A549 (cell line): Measurements from ENCODE around the gene MEGF6.

Source experiments
- BCL3 ChIP-seq: fragments of >200 bp; sonication (Bioruptor Twin); formaldehyde crosslinking; IDR thresholded peaks from 3 replicates; pipeline ENCODE4 v1.6.1; 2016
- CEBPB ChIP-seq, 2 experiments: fragments of >200 bp in 1 of 2; sonication (Bioruptor Twin) in 1 of 2; formaldehyde crosslinking in 1 of 2; IDR thresholded peaks; 2 replicates each; pipeline ENCODE4 v1.6.1; 2012 to 2016
- CHD2 ChIP-seq: fragments of 150-350 bp; IDR thresholded peaks from 2 replicates; pipeline ENCODE4 v1.6.1; 2014; ENCODE audit warnings: low read length; ENCODE audit not compliant: partially characterized antibody
- CTCF ChIP-seq: fragments of >200 bp; sonication (Bioruptor Twin); formaldehyde crosslinking; IDR thresholded peaks from 3 replicates; pipeline ENCODE4 v1.5.1; 2016
- JUNB ChIP-seq: fragments of >200 bp; sonication (Bioruptor Twin); formaldehyde crosslinking; IDR thresholded peaks from 2 replicates; pipeline ENCODE4 v1.6.1; 2016
- KDM5A ChIP-seq: fragments of 200-600 bp; sonication (generic); IDR thresholded peaks from 2 replicates; pipeline ENCODE4 v1.6.1; 2016; ENCODE audit warnings: antibody characterized with exemption, mild to moderate bottlenecking
- MYC ChIP-seq: IDR thresholded peaks from 2 replicates; pipeline ENCODE4 v1.6.1; 2012; ENCODE audit warnings: mild to moderate bottlenecking, inconsistent platforms, low read length, improper control_type of control experiment, borderline replicate concordance
- POLR2A ChIP-seq: IDR thresholded peaks from 2 replicates; pipeline ENCODE4 v1.6.1; 2012; ENCODE audit warnings: mild to moderate bottlenecking, low read length
- RCOR1 ChIP-seq: fragments of 150-350 bp; IDR thresholded peaks from 2 replicates; pipeline ENCODE4 v1.6.1; 2014; ENCODE audit warnings: antibody characterized with exemption, low read length, low read depth
- REST ChIP-seq: fragments of 200-600 bp; sonication (generic); IDR thresholded peaks from 2 replicates; pipeline ENCODE4 v1.6.1; 2016; ENCODE audit warnings: antibody characterized with exemption, mild to moderate bottlenecking, moderate library complexity

- TF ChIP-seq CTCF, result no peak
- TF ChIP-seq MYC, result no peak
- no peak for TF ChIP-seq JUNB
- TF ChIP-seq CEBPB (IDR thresholded peaks at IDR 0.05), result no peak
- no peak for TF ChIP-seq POLR2A
- no peak for TF ChIP-seq KDM5A
- TF ChIP-seq RCOR1, result no peak
- TF ChIP-seq BCL3, result no peak
- no peak for TF ChIP-seq REST
- no peak for TF ChIP-seq CHD2
Observed at GRCh38 chr1:3472906-3473305, 138.4 kb downstream of the MEGF6 start.
